CD4-positive, alpha-beta T cell (primary cell): ENCODE results near the gene APOA4. TPM values are rescaled to one million over a fixed set of nuclear protein-coding genes. Genes with fewer than 3 reads are reported as not detected.

ENCODE experiments used
- ATAC-seq: fragments of 200-7000 bp; cut with Tn5 transposase; one replicate; pipeline ENCODE4 v1.10.0; 2022; ENCODE audit warnings: mild to moderate bottlenecking; ENCODE audit not compliant: poor library complexity
- CTCF ChIA-PET: fragments of 350-600 bp; sonication (Branson Sonifier 250); formaldehyde crosslinking; loops from one replicate; lab custom pipeline; 2021; ENCODE audit warnings: antibody characterized with exemption, inconsistent platforms; lab: Charles Lee
- POLR2A ChIA-PET: fragments of 350-600 bp; sonication (Branson Sonifier 250); formaldehyde crosslinking; loops from one replicate; lab custom pipeline; 2021; ENCODE audit warnings: antibody characterized with exemption, inconsistent platforms; lab: Charles Lee
- DNase-seq, 14 experiments: peaks; one replicate each; pipeline ENCODE4 v3.0.0-alpha.2; 2013 to 2020; ENCODE audit warnings: mixed read lengths in 2 of 14
- H3K27ac ChIP-seq, 2 donors: one replicate each; pipeline versions ENCODE4 v1.5.1 to v1.7.0; 2013; ENCODE audit warnings: low read length in 2 of 2, low read depth in 1 of 2, mild to moderate bottlenecking in 1 of 2
- H3K27me3 ChIP-seq, 2 experiments: 1 replicate in 1 of 2; 2 replicates in 1 of 2; pipeline versions ENCODE4 v1.6.1 to v1.7.0; 2013; ENCODE audit warnings: low read length in 2 of 2, control low read depth in 1 of 2, mild to moderate bottlenecking in 1 of 2, moderate library complexity in 1 of 2; ENCODE audit not compliant: insufficient read depth in 2 of 2, control insufficient read depth in 1 of 2
- H3K36me3 ChIP-seq: one replicate; pipeline ENCODE4 v1.6.1; 2013; ENCODE audit warnings: low read length, control low read depth; ENCODE audit not compliant: insufficient read depth
- H3K4me1 ChIP-seq: one replicate; pipeline ENCODE4 v1.6.1; 2013; ENCODE audit warnings: low read length, control low read depth; ENCODE audit not compliant: insufficient read depth
- H3K4me3 ChIP-seq: one replicate; pipeline ENCODE4 v1.5.1; 2013; ENCODE audit warnings: mild to moderate bottlenecking, low read length, moderate library complexity
- H3K9me3 ChIP-seq, 2 experiments: 1 replicate in 1 of 2; 2 replicates in 1 of 2; pipeline versions ENCODE4 v1.6.1 to v1.7.0; 2013; ENCODE audit warnings: low read length in 2 of 2, mild to moderate bottlenecking in 2 of 2, control low read depth in 1 of 2, moderate library complexity in 1 of 2; ENCODE audit not compliant: control insufficient read depth in 1 of 2, insufficient read depth in 1 of 2
- H3K27ac Mint-ChIP-seq: one replicate; pipeline ENCODE4 v1.8.0; 2020; ENCODE audit warnings: mixed read lengths
- H3K27me3 Mint-ChIP-seq: one replicate; pipeline ENCODE4 v1.8.0; 2021; ENCODE audit warnings: mixed read lengths
- H3K36me3 Mint-ChIP-seq: one replicate; pipeline ENCODE4 v1.8.0; 2021; ENCODE audit warnings: low read depth, mixed read lengths
- H3K4me1 Mint-ChIP-seq: one replicate; pipeline ENCODE4 v1.8.0; 2021; ENCODE audit warnings: low read depth, mixed read lengths
- H3K4me3 Mint-ChIP-seq: one replicate; pipeline ENCODE4 v1.8.0; 2020; ENCODE audit warnings: mild to moderate bottlenecking, mixed read lengths
- H3K9me3 Mint-ChIP-seq: one replicate; pipeline ENCODE4 v1.8.0; 2020; ENCODE audit warnings: mixed read lengths
- CTCF ChIP-seq: fragments of 200-600 bp; IDR thresholded peaks from one replicate; pipeline ENCODE4 v1.8.0; 2022; ENCODE audit warnings: antibody characterized with exemption, mild to moderate bottlenecking
- intact Hi-C, 2 experiments: fragments of 100-400 bp; cut with DNase I in 1 of 2; cut with micrococcal nuclease in 1 of 2; formaldehyde crosslinking; loops; one replicate each; pipeline versions ENCODE4 v1.15.1 to v1.9.0; 2023 to 2025; cut with DNase I, micrococcal nuclease
- total RNA-seq, 174 experiments: library from RNA in 2 of 174; stranded (reverse) in 2 of 174; gene quantifications; one replicate each; pipeline ENCODE4 v1.2.3 and lab custom pipeline; 2021 to 2026

APOA4 gene
- total RNA-seq, 2 experiments from 2014 or later: not detected

- H3K4me1 ChIP-seq: peaks cover 15% of the 10 kb centered on the region
- H3K36me3 ChIP-seq: peaks cover 50% of the 10 kb centered on the region
- H3K9me3 ChIP-seq: no peaks in the 10 kb centered on the region
- no peak overlapping the region for H3K4me3 ChIP-seq
- no peak overlapping the region for H3K4me3 Mint-ChIP-seq
- H3K4me1 Mint-ChIP-seq: peaks cover 31% of the 10 kb centered on the region
- peaks cover 78% of the 10 kb centered on the region for H3K36me3 Mint-ChIP-seq
- POLR2A ChIA-PET: interaction anchor here (1.3 kb wide), 1 partner anchor 11 kb away, joined by 5 read pairs; the partner anchor contains the start of gene ZPR1
- intact Hi-C loops: no loop called here
- no peaks in the 10 kb centered on the region for H3K9me3 Mint-ChIP-seq
- H3K27me3 ChIP-seq: no peaks in the 10 kb centered on the region
- CTCF ChIA-PET: interaction anchor here (1.1 kb wide), 1 partner anchor 15 kb away, joined by 3 read pairs; the partner anchor contains the start of gene APOA5
- H3K27ac ChIP-seq: no peak overlapping the region
- no peaks in the 10 kb centered on the region for H3K27me3 Mint-ChIP-seq
- DNase-seq (no peak), ATAC-seq (no peak)
- no peak for TF ChIP-seq CTCF
- H3K27ac Mint-ChIP-seq: peak overlapping the region; percentile 43
These were observed 46.6 kb downstream of the APOA4 start for GRCh38 chr11:116776522-116776984.

- Mint-ChIP-seq H3K36me3 (peaks cover 72% of the 10 kb centered on the region), H3K27ac (peak overlapping the region; percentile 43), H3K4me1 (peaks cover 31% of the 10 kb centered on the region), H3K4me3 (peak overlapping the region; percentile 54), H3K27me3 (no peaks in the 10 kb centered on the region), H3K9me3 (no peaks in the 10 kb centered on the region)
- CTCF ChIA-PET: no interaction called here
- no peaks in the 10 kb centered on the region for H3K9me3 ChIP-seq
- H3K36me3 ChIP-seq: peaks cover 44% of the 10 kb centered on the region
- TF ChIP-seq CTCF: no peak
- H3K27me3 ChIP-seq: no peaks in the 10 kb centered on the region
- DNase-seq (no peak), ATAC-seq (no peak)
- POLR2A ChIA-PET: interaction anchor here (1.3 kb wide), 1 partner anchor 12 kb away, joined by 5 read pairs; the partner anchor contains the start of gene ZPR1
- H3K4me3 ChIP-seq: no peak overlapping the region
- no peak overlapping the region for H3K27ac ChIP-seq
- H3K4me1 ChIP-seq: peaks cover 19% of the 10 kb centered on the region
- intact Hi-C loops: loop anchor here in 1 of 2 experiments (1.0 kb wide), 1 partner anchor 10 kb away; no protein-coding TSS in a partner anchor
These were observed 47.1 kb downstream of the APOA4 start for GRCh38 chr11:116775975-116776374.

GRCh38 chr11:116774661-116775060, 48.4 kb downstream of the APOA4 start:
- intact Hi-C loops: loop anchor here in 1 of 2 experiments (1.0 to 5.0 kb wide), 3 partner anchors 12 to 553 kb away; partner anchors contain the start of genes CEP164, PCSK7 and RNF214
- H3K4me1 Mint-ChIP-seq: peaks cover 38% of the 10 kb centered on the region
- peaks cover 63% of the 10 kb centered on the region for H3K36me3 Mint-ChIP-seq

More at GRCh38 chr11:116774661-116775060, 48.4 kb downstream of the APOA4 start:
- CTCF ChIA-PET: no interaction called here
- Histone ChIP-seq H3K36me3 (peaks cover 31% of the 10 kb centered on the region), H3K9me3 (no peaks in the 10 kb centered on the region), H3K4me1 (peaks cover 23% of the 10 kb centered on the region), H3K27ac (no peak overlapping the region), H3K27me3 (no peaks in the 10 kb centered on the region), H3K4me3 (no peak overlapping the region)
- peak in 1 of 14 experiments; percentile 17 for DNase-seq
- H3K9me3 Mint-ChIP-seq: no peaks in the 10 kb centered on the region
- POLR2A ChIA-PET: interaction anchor here (1.2 to 4.8 kb wide), 5 partner anchors 12 to 324 kb away, joined by 3 to 64 read pairs (median 5); partner anchors contain the start of genes SIK3 and ZPR1
- no peak for ATAC-seq
- peak overlapping the region; percentile 77 for H3K27ac Mint-ChIP-seq
- TF ChIP-seq CTCF: no peak
- no peaks in the 10 kb centered on the region for H3K27me3 Mint-ChIP-seq
- H3K4me3 Mint-ChIP-seq: peak overlapping the region; percentile 54
